ENCODE data around the gene LIMA1. TPM values are rescaled to one million over a fixed set of nuclear protein-coding genes. Genes with fewer than 3 reads are reported as not detected.
A peak's percentile ranks its signal among the peaks of the same experiment; 100 is the strongest.

The LIMA1 gene
- polyA plus RNA-seq, 2 donors = 21.7 to 26.9 TPM

DNA sequence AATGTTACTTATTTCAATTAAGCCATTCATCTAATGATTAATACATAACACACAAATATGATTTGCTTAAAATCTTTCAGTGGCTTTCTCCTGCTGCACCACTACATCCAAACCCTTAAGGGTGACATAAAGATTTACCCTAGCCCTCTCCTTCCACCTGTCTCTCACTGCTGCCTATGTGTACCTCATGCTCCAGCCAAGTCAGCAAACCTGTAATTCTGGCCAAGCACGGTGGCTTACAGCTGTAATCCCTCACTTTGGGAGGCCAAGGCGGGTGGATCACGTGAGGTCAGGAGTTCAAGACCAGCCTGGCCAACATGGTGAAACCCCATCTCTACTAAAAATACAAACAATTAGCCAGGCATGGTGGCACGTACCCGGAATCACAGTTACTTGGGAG, 84.5 kb downstream of the LIMA1 start:
- WGBS, 2 donors = 69 to 80% methylated on average over 5 of the region's 5 CpGs
- H3K27ac ChIP-seq (ENCODE audit: low read depth in 2 of 2, low read length in 1 of 2) = no peak overlapping the region
- no peak overlapping the region for H3K4me3 ChIP-seq (ENCODE audit: low read depth in 1 of 2, low read length in 2 of 2)
- no peaks in the 10 kb centered on the region for H3K36me3 ChIP-seq (ENCODE audit: control insufficient read depth in 2 of 2, insufficient read depth in 2 of 2, low read length in 1 of 2)
- H3K9me3 ChIP-seq (ENCODE audit: control insufficient read depth in 2 of 2, insufficient read depth in 1 of 2, low read depth in 1 of 2, low read length in 1 of 2) = no peaks in the 10 kb centered on the region
- no peaks in the 10 kb centered on the region for H3K27me3 ChIP-seq (ENCODE audit: control insufficient read depth in 1 of 2, insufficient read depth in 2 of 2, low read length in 2 of 2)
- H3K4me1 ChIP-seq (ENCODE audit: control insufficient read depth in 2 of 2, insufficient read depth in 2 of 2, low read length in 1 of 2) = peaks cover 0 to 3% of the 10 kb centered on the region in 2 donors

DNA sequence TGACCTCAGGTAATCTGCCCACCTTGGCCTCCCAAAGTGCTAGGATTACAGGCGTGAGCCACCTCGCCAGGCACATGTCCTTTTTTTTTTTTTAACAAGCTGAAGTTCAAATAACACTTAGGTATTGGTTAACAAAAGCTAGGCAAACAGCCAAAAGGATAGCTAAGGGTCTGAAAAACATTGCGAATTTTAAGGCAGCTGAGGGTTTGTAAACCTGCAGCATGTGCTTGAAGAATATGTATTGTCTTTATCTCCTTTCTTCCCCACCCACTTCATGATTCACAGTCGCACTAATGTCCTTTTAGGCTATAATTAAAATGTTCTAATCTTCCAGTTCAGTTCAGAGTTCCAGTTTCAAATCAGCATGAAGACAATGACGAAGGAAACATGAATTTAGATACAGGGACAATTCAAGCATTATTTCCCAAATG, 86.0 kb downstream of the LIMA1 start:
- Histone ChIP-seq H3K27ac (ENCODE audit: low read depth in 2 of 2, low read length in 1 of 2) (no peak overlapping the region), H3K36me3 (ENCODE audit: control insufficient read depth in 2 of 2, insufficient read depth in 2 of 2, low read length in 1 of 2) (no peaks in the 10 kb centered on the region), H3K9me3 (ENCODE audit: control insufficient read depth in 2 of 2, insufficient read depth in 1 of 2, low read depth in 1 of 2, low read length in 1 of 2) (no peaks in the 10 kb centered on the region), H3K4me1 (ENCODE audit: control insufficient read depth in 2 of 2, insufficient read depth in 2 of 2, low read length in 1 of 2) (peaks cover 0 to 3% of the 10 kb centered on the region in 2 donors), H3K4me3 (ENCODE audit: low read depth in 1 of 2, low read length in 2 of 2) (no peak overlapping the region), H3K27me3 (ENCODE audit: control insufficient read depth in 1 of 2, insufficient read depth in 2 of 2, low read length in 2 of 2) (no peaks in the 10 kb centered on the region)
- WGBS, 2 donors = 75 to 79% methylated on average over 5 of the region's 5 CpGs

DNA sequence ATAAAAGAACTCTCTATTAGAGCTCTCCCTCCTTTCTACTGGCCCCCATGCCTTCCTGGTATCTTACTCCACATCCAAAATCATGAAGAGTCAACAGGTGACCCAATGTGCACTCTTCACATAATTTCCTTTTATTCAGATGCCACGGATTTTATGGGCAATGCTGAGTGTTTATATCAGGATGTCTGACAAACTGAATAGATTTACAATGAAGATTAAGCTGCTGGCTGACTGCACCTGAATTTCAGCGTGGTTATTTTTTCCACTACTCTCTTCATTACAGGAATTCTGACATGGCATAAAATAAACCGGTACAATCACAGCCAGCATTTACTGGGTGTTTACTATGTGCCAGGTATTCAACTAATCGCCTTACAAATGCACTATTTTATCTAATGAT, 86.8 kb downstream of the LIMA1 start:
- Histone ChIP-seq H3K4me1 (ENCODE audit: control insufficient read depth in 2 of 2, insufficient read depth in 2 of 2, low read length in 1 of 2) (peaks cover 0 to 3% of the 10 kb centered on the region in 2 donors), H3K27ac (ENCODE audit: low read depth in 2 of 2, low read length in 1 of 2) (no peak overlapping the region), H3K4me3 (ENCODE audit: low read depth in 1 of 2, low read length in 2 of 2) (no peak overlapping the region), H3K27me3 (ENCODE audit: control insufficient read depth in 1 of 2, insufficient read depth in 2 of 2, low read length in 2 of 2) (no peaks in the 10 kb centered on the region), H3K36me3 (ENCODE audit: control insufficient read depth in 2 of 2, insufficient read depth in 2 of 2, low read length in 1 of 2) (no peaks in the 10 kb centered on the region), H3K9me3 (ENCODE audit: control insufficient read depth in 2 of 2, insufficient read depth in 1 of 2, low read depth in 1 of 2, low read length in 1 of 2) (no peaks in the 10 kb centered on the region)
- 78 to 79% methylated on average over 4 of the region's 4 CpGs for WGBS, 2 donors

DNA sequence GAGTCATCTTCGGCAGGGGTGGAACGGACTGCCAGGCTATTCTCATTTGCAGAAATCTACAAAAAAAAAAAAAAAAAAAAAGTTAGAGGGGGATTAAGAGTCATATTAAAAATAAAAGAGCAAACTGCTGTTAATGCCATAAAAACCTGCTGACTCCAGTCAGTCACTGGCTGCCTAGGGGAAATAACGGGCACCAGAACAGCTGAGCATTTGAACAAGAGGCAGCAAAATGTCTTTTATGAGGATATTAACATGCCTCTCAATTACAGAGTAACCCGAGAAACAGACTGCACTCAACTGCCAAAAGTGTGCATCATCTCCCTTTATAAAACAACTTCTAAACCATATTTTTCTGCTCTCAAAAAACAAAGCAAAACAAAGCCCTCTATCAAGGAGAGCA, 87.5 kb downstream of the LIMA1 start:
- H3K27ac ChIP-seq (ENCODE audit: low read depth in 2 of 2, low read length in 1 of 2) = no peak overlapping the region
- H3K36me3 ChIP-seq (ENCODE audit: control insufficient read depth in 2 of 2, insufficient read depth in 2 of 2, low read length in 1 of 2) = no peaks in the 10 kb centered on the region

GRCh38 chr12:50192908-50193307, 90.4 kb downstream of the LIMA1 start:
- no peaks in the 10 kb centered on the region for H3K9me3 ChIP-seq (ENCODE audit: control insufficient read depth in 2 of 2, insufficient read depth in 1 of 2, low read depth in 1 of 2, low read length in 1 of 2)
- H3K27ac ChIP-seq (ENCODE audit: low read depth in 2 of 2, low read length in 1 of 2) = no peak overlapping the region
- no peak overlapping the region for H3K4me3 ChIP-seq (ENCODE audit: low read depth in 1 of 2, low read length in 2 of 2)
- 88% methylated on average over 5 of the region's 5 CpGs for WGBS, 2 donors
- no peaks in the 10 kb centered on the region for H3K36me3 ChIP-seq (ENCODE audit: control insufficient read depth in 2 of 2, insufficient read depth in 2 of 2, low read length in 1 of 2)
- no peaks in the 10 kb centered on the region for H3K27me3 ChIP-seq (ENCODE audit: control insufficient read depth in 1 of 2, insufficient read depth in 2 of 2, low read length in 2 of 2)
- peaks cover 0 to 7% of the 10 kb centered on the region in 2 donors for H3K4me1 ChIP-seq (ENCODE audit: control insufficient read depth in 2 of 2, insufficient read depth in 2 of 2, low read length in 1 of 2)

More for the DNA sequence above, 87.5 kb downstream of the LIMA1 start:
- Histone ChIP-seq H3K27me3 (ENCODE audit: control insufficient read depth in 1 of 2, insufficient read depth in 2 of 2, low read length in 2 of 2) (no peaks in the 10 kb centered on the region), H3K4me3 (ENCODE audit: low read depth in 1 of 2, low read length in 2 of 2) (no peak overlapping the region), H3K9me3 (ENCODE audit: control insufficient read depth in 2 of 2, insufficient read depth in 1 of 2, low read depth in 1 of 2, low read length in 1 of 2) (no peaks in the 10 kb centered on the region), H3K4me1 (ENCODE audit: control insufficient read depth in 2 of 2, insufficient read depth in 2 of 2, low read length in 1 of 2) (peaks cover 0 to 3% of the 10 kb centered on the region in 2 donors)
- 80 to 81% methylated on average over 4 of the region's 4 CpGs for WGBS, 2 donors

DNA sequence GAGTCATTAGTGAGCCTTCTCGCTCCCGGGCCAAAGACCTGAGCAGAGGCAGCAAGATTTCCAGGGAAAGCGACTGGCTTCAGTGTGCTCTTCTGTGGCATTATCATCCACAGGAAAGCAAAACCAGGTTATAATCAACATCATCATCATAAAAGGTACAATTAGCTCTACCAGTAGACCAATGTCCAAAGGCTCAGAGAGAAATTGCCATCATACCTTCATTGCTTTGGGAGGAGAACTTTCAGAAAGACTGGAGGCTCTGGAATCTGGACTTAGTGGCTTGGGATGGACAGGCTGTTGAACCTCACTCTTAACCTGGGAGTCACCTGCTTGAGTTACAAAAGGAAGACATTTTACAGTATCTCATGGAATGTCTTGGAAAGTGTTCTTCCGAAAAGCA, 91.1 kb downstream of the LIMA1 start:
- no peak overlapping the region for H3K27ac ChIP-seq (ENCODE audit: low read depth in 2 of 2, low read length in 1 of 2)
- no peaks in the 10 kb centered on the region for H3K9me3 ChIP-seq (ENCODE audit: control insufficient read depth in 2 of 2, insufficient read depth in 1 of 2, low read depth in 1 of 2, low read length in 1 of 2)
- H3K27me3 ChIP-seq (ENCODE audit: control insufficient read depth in 1 of 2, insufficient read depth in 2 of 2, low read length in 2 of 2) = no peaks in the 10 kb centered on the region
- WGBS, 2 donors = 90 to 97% methylated on average over 4 of the region's 4 CpGs
- H3K4me3 ChIP-seq (ENCODE audit: low read depth in 1 of 2, low read length in 2 of 2) = no peak overlapping the region
- H3K4me1 ChIP-seq (ENCODE audit: control insufficient read depth in 2 of 2, insufficient read depth in 2 of 2, low read length in 1 of 2) = peaks cover 0 to 9% of the 10 kb centered on the region in 2 donors
- H3K36me3 ChIP-seq (ENCODE audit: control insufficient read depth in 2 of 2, insufficient read depth in 2 of 2, low read length in 1 of 2) = no peaks in the 10 kb centered on the region

- 84 to 89% methylated on average over 1 of the region's 1 CpG for WGBS, 2 donors
Observed at GRCh38 chr12:50190859-50191258, 92.5 kb downstream of the LIMA1 start.

GRCh38 chr12:50188875-50189575, 94.3 kb downstream of the LIMA1 start:
- no peak overlapping the region for H3K4me3 ChIP-seq (ENCODE audit: low read depth in 1 of 2, low read length in 2 of 2)
- no peaks in the 10 kb centered on the region for H3K27me3 ChIP-seq (ENCODE audit: control insufficient read depth in 1 of 2, insufficient read depth in 2 of 2, low read length in 2 of 2)
- H3K36me3 ChIP-seq (ENCODE audit: control insufficient read depth in 2 of 2, insufficient read depth in 2 of 2, low read length in 1 of 2) = no peaks in the 10 kb centered on the region
- H3K9me3 ChIP-seq (ENCODE audit: control insufficient read depth in 2 of 2, insufficient read depth in 1 of 2, low read depth in 1 of 2, low read length in 1 of 2) = no peaks in the 10 kb centered on the region
- H3K4me1 ChIP-seq (ENCODE audit: control insufficient read depth in 2 of 2, insufficient read depth in 2 of 2, low read length in 1 of 2) = peaks cover 0 to 12% of the 10 kb centered on the region in 2 donors
- peak overlapping the region in 1 of 2 donors; percentile 83 for H3K27ac ChIP-seq (ENCODE audit: low read depth in 2 of 2, low read length in 1 of 2)
- 65 to 68% methylated on average over 5 of the region's 5 CpGs for WGBS, 2 donors

More at GRCh38 chr12:50190859-50191258, 92.5 kb downstream of the LIMA1 start:
- Histone ChIP-seq H3K4me3 (ENCODE audit: low read depth in 1 of 2, low read length in 2 of 2) (no peak overlapping the region), H3K27me3 (ENCODE audit: control insufficient read depth in 1 of 2, insufficient read depth in 2 of 2, low read length in 2 of 2) (no peaks in the 10 kb centered on the region), H3K27ac (ENCODE audit: low read depth in 2 of 2, low read length in 1 of 2) (no peak overlapping the region), H3K4me1 (ENCODE audit: control insufficient read depth in 2 of 2, insufficient read depth in 2 of 2, low read length in 1 of 2) (peaks cover 0 to 9% of the 10 kb centered on the region in 2 donors), H3K9me3 (ENCODE audit: control insufficient read depth in 2 of 2, insufficient read depth in 1 of 2, low read depth in 1 of 2, low read length in 1 of 2) (no peaks in the 10 kb centered on the region), H3K36me3 (ENCODE audit: control insufficient read depth in 2 of 2, insufficient read depth in 2 of 2, low read length in 1 of 2) (no peaks in the 10 kb centered on the region)

DNA sequence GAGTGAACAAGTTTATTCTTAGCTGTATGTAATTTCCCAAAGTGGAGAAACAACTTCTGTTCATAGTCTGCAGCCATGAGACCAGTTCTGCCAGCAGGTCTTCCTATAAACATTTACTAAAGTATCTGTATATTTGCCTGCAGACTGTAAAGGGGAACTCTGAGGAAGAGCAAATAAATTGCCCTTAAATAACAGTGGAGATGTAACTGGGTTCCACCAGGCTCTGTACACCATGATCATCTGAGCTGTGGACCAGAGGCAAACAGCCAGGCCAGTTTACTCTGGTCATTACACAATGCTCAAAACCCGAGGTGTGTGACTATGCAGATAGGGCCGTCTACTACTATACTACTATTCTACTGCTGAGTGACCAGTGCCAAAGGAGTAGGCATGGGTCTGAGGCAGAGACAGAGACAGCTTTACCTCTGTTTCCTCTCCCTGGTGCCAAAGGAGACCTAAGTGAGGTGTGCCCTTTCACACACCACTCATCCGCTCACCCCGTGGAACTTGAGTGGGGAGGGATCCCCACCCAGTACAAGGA, 95.0 kb downstream of the LIMA1 start:
- no peak overlapping the region for H3K4me3 ChIP-seq (ENCODE audit: low read depth in 1 of 2, low read length in 2 of 2)
- H3K9me3 ChIP-seq (ENCODE audit: control insufficient read depth in 2 of 2, insufficient read depth in 1 of 2, low read depth in 1 of 2, low read length in 1 of 2) = no peaks in the 10 kb centered on the region
- WGBS, 2 donors = 49 to 70% methylated on average over 4 of the region's 4 CpGs
- no peaks in the 10 kb centered on the region for H3K36me3 ChIP-seq (ENCODE audit: control insufficient read depth in 2 of 2, insufficient read depth in 2 of 2, low read length in 1 of 2)
- H3K4me1 ChIP-seq (ENCODE audit: control insufficient read depth in 2 of 2, insufficient read depth in 2 of 2, low read length in 1 of 2) = peaks cover 0 to 12% of the 10 kb centered on the region in 2 donors
- H3K27me3 ChIP-seq (ENCODE audit: control insufficient read depth in 1 of 2, insufficient read depth in 2 of 2, low read length in 2 of 2) = no peaks in the 10 kb centered on the region
- peak overlapping the region; percentile 7 to 83 for H3K27ac ChIP-seq (ENCODE audit: low read depth in 2 of 2, low read length in 1 of 2)
